Panc1 (cell line): ENCODE data around the gene SCRN1. TPM values are rescaled to one million over a fixed set of nuclear protein-coding genes. Genes with fewer than 3 reads are reported as not detected.

Source experiments
- ATAC-seq: fragments of 200-7000 bp; cut with Tn5 transposase; 2 replicates; pipeline ENCODE4 v1.9.1; 2020; ENCODE audit warnings: mild to moderate bottlenecking, moderate library complexity
- BruUV-seq: library from RNA; stranded (reverse); fragments of 400-500 nt; replicated peaks from 2 replicates; lab custom pipeline; 2021; lab: Mats Ljungman, UMichigan
- CTCF ChIA-PET: fragments of 300-600 bp; sonication (Branson Sonifier 250); formaldehyde crosslinking; loops from one replicate; lab custom pipeline; 2022; ENCODE audit warnings: antibody characterized with exemption; lab: Charles Lee
- POLR2A ChIA-PET: fragments of 300-600 bp; sonication (Branson Sonifier 250); formaldehyde crosslinking; loops from one replicate; lab custom pipeline; 2022; ENCODE audit warnings: antibody characterized with exemption; lab: Charles Lee
- DNase-seq: peaks from one replicate; pipeline ENCODE4 v3.0.0-alpha.2; 2010; ENCODE audit warnings: low read depth, low spot score
- H3K27ac ChIP-seq: 2 replicates; pipeline ENCODE4 v1.5.1; 2011; ENCODE audit warnings: mild to moderate bottlenecking, low read length, inconsistent platforms
- H3K27me3 ChIP-seq: fragments of 200-500 bp; sonication (Bioruptor generic); 2 replicates; pipeline ENCODE4 v1.6.0; 2014; ENCODE audit warnings: low read length, inconsistent platforms; ENCODE audit not compliant: control insufficient read depth, insufficient read depth
- H3K36me3 ChIP-seq: fragments of 200-500 bp; sonication (Bioruptor generic); 2 replicates; pipeline ENCODE4 v1.5.1; 2014; ENCODE audit warnings: inconsistent platforms, mild to moderate bottlenecking, low read length, moderate library complexity; ENCODE audit not compliant: control insufficient read depth, insufficient read depth
- H3K4me1 ChIP-seq: 2 replicates; pipeline ENCODE4 v1.5.1; 2011; ENCODE audit warnings: inconsistent platforms, mild to moderate bottlenecking, low read length, moderate library complexity; ENCODE audit not compliant: control insufficient read depth, insufficient read depth
- H3K4me3 ChIP-seq, 2 experiments: 2 replicates each; pipeline ENCODE4 v1.5.1; 2011 to 2012; ENCODE audit warnings: low read depth in 2 of 2, low read length in 2 of 2, mild to moderate bottlenecking in 2 of 2, inconsistent platforms in 1 of 2, moderate library complexity in 1 of 2
- H3K9me3 ChIP-seq: fragments of 200-500 bp; sonication (Bioruptor generic); 2 replicates; pipeline ENCODE4 v1.5.1; 2014; ENCODE audit warnings: low read depth, mild to moderate bottlenecking, inconsistent platforms, low read length, moderate library complexity; ENCODE audit not compliant: control insufficient read depth, insufficient read depth
- POLR2AphosphoS5 ChIP-seq: IDR thresholded peaks from 2 replicates; pipeline ENCODE4 v1.6.1; 2012; ENCODE audit warnings: mild to moderate bottlenecking, low read depth, low read length, moderate library complexity
- REST ChIP-seq, 2 experiments: IDR thresholded peaks; 2 replicates each; pipeline ENCODE4 v1.6.1; 2011 to 2012; ENCODE audit warnings: low read depth in 2 of 2, control low read depth in 1 of 2, low read length in 1 of 2, mild to moderate bottlenecking in 1 of 2, moderate library complexity in 1 of 2; ENCODE audit not compliant: insufficient read depth in 1 of 2
- SIN3A ChIP-seq: IDR thresholded peaks from 2 replicates; pipeline ENCODE4 v1.6.1; 2012; ENCODE audit warnings: low read depth, mild to moderate bottlenecking, low read length, moderate library complexity, borderline replicate concordance; ENCODE audit not compliant: insufficient read depth
- TCF7L2 ChIP-seq: IDR thresholded peaks from 2 replicates; pipeline ENCODE4 v1.6.1; 2011; ENCODE audit warnings: mild to moderate bottlenecking, low read depth, low read length, inconsistent platforms
- in situ Hi-C: cut with HindIII; loops from 2 replicates; pipeline ENCODE4 v1.10.0; 2016; ENCODE audit warnings: low sequenced_read_pairs, low pct_unique_long_range_greater_than_20kb
- intact Hi-C: fragments of 100-400 bp; cut with micrococcal nuclease; formaldehyde crosslinking; loops from one replicate; pipeline ENCODE4 v1.10.0; 2022; ENCODE audit not compliant: unreplicated experiment
- total RNA-seq: library from RNA; stranded (reverse); gene quantifications from one replicate; pipeline ENCODE4 v1.2.1, GENCODE V29; 2021; ENCODE audit not compliant: unreplicated experiment
- TF ChIP-seq, protein P1 (sequence below): fragments of 450-650 bp; IDR thresholded peaks from 2 replicates; pipeline ENCODE4 v1.5.1; 2017; ENCODE audit warnings: mild to moderate bottlenecking

Gene SCRN1
- total RNA-seq, 1 experiment from 2014 or later, result 189 TPM

DNA sequence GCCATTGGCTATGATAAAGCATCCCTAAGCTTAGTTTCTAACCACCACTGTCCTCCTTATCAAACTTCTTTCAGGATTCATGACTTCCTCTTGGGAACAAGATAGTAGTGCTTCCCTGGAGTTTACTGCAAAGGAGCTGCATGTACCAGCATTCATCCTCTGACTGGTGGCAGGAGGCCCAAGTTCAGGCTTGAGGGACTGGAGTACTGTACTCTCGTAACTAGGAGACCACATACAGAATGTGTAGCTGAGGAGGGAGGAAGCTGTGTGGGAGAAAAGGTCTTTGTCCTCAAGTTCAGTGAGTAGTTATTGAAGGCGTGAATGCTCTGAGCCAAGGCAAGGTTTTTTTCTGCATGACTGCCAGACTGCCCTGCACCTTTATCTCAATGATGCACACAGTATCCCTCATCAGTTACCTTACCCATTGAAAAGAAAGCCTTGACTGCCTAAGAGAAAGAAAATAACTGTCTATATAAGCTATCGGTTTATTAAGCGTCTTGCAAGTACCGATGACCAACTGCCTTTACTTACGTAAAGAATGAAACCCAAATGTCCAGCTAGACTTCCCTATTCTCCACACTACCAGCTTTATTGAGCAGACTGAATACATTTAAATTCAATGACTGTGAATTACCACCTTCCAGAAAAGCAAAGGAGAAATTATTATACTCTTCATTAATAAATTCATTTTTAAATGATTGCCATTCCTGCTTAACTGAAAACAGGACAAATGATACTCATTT lies 12.8 kb downstream of the SCRN1 start:
- ChIA-PET CTCF (no interaction called here), POLR2A (interaction anchor here (0.5 to 0.9 kb wide), 3 partner anchors 10 to 623 kb away, joined by 4 read pairs; no protein-coding TSS in a partner anchor)
- DNase-seq (no peak), ATAC-seq (no peak)
- Histone ChIP-seq H3K36me3 (no peaks in the 10 kb centered on the region), H3K9me3 (no peaks in the 10 kb centered on the region), H3K27ac (no peak overlapping the region), H3K4me1 (0 out of 2 replicates have a peak, but pooled peaks cover 5% of the 10 kb centered on the region), H3K4me3 (no peak overlapping the region), H3K27me3 (no peaks in the 10 kb centered on the region)
- intact Hi-C loops (no loop called here), in situ Hi-C loops (no loop called here)
- TF ChIP-seq SIN3A (no peak), POLR2AphosphoS5 (no peak), TCF7L2 (no peak), REST (IDR thresholded peaks at IDR 0.05; ENCODE audit: insufficient read depth in 1 of 2, low read depth in 2 of 2, low read length in 1 of 2) (no peak)
- TF ChIP-seq, protein P1, sequence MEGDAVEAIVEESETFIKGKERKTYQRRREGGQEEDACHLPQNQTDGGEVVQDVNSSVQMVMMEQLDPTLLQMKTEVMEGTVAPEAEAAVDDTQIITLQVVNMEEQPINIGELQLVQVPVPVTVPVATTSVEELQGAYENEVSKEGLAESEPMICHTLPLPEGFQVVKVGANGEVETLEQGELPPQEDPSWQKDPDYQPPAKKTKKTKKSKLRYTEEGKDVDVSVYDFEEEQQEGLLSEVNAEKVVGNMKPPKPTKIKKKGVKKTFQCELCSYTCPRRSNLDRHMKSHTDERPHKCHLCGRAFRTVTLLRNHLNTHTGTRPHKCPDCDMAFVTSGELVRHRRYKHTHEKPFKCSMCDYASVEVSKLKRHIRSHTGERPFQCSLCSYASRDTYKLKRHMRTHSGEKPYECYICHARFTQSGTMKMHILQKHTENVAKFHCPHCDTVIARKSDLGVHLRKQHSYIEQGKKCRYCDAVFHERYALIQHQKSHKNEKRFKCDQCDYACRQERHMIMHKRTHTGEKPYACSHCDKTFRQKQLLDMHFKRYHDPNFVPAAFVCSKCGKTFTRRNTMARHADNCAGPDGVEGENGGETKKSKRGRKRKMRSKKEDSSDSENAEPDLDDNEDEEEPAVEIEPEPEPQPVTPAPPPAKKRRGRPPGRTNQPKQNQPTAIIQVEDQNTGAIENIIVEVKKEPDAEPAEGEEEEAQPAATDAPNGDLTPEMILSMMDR, result no peak
- BruUV-seq, result no TSS peak

DNA sequence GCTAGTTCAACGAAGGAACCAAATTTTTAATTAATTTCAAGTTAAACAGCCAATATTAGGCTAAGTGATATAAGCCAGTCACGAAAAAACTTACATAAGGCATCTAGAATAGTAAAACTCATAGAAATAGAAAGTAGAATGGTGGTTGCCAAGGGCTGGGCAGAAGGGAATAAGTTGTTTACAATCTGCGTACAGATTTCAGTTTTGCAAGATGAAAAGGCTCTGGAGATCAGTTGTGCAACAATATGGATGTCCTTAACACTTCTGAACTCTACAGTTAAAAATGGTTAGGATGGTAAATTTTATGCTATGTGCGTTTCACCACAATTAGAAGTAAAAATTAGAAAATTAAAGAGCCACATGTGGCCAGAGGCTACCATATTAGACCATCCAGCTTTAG lies 13.3 kb downstream of the SCRN1 start:
- Histone ChIP-seq H3K9me3 (no peaks in the 10 kb centered on the region), H3K27ac (no peak overlapping the region), H3K4me1 (0 out of 2 replicates have a peak, but pooled peaks cover 5% of the 10 kb centered on the region), H3K36me3 (no peaks in the 10 kb centered on the region), H3K4me3 (no peak overlapping the region), H3K27me3 (no peaks in the 10 kb centered on the region)
- no peak for DNase-seq
- POLR2A ChIA-PET, result interaction anchor here (0.5 kb wide), 2 partner anchors 33 to 623 kb away, joined by 4 to 6 read pairs; no protein-coding TSS in a partner anchor
- no peak for ATAC-seq
- CTCF ChIA-PET, result no interaction called here
- in situ Hi-C loops, result no loop called here
- intact Hi-C loops, result no loop called here
- no TSS peak for BruUV-seq
- no peak for TF ChIP-seq SIN3A
- TF ChIP-seq TCF7L2, result no peak
- no peak for TF ChIP-seq POLR2AphosphoS5
- TF ChIP-seq, protein P1, result no peak
- TF ChIP-seq REST (IDR thresholded peaks at IDR 0.05; ENCODE audit: insufficient read depth in 1 of 2, low read depth in 2 of 2, low read length in 1 of 2), result no peak
